Ovary (tissue), 9 donors: Measurements from ENCODE around the gene INTS3. TPM values are rescaled to one million over a fixed set of nuclear protein-coding genes. Genes with fewer than 3 reads are reported as not detected.

Experiments used
- DNase-seq, 5 donors: peaks; one replicate each; pipeline ENCODE4 v3.0.0-alpha.2; 2019 to 2020
- H3K27ac ChIP-seq, 2 donors: fragments of 200-600 bp; one replicate each; pipeline versions ENCODE4 v1.5.1 to v1.8.0; 2019 to 2022
- H3K27me3 ChIP-seq: fragments of 200-600 bp; one replicate; pipeline ENCODE4 v1.8.0; 2022
- H3K36me3 ChIP-seq: fragments of 200-600 bp; sonication (generic); one replicate; pipeline ENCODE4 v1.5.1; 2019
- H3K4me1 ChIP-seq: one replicate; pipeline ENCODE4 v1.8.1; 2013; ENCODE audit warnings: mild to moderate bottlenecking, moderate library complexity; ENCODE audit not compliant: insufficient read depth
- H3K4me3 ChIP-seq: fragments of 200-600 bp; sonication (generic); one replicate; pipeline ENCODE4 v1.5.1; 2017
- H3K9me3 ChIP-seq, 2 donors: fragments of 200-600 bp in 1 of 2; sonication (generic) in 1 of 2; one replicate each; pipeline versions ENCODE4 v1.5.1 to v1.8.1; 2013 to 2019; ENCODE audit warnings: mild to moderate bottlenecking in 1 of 2, moderate library complexity in 1 of 2
- CTCF ChIP-seq, 3 donors: fragments of 450-650 bp in 2 of 3; fragments of 200-600 bp in 1 of 3; IDR thresholded peaks; one replicate each; pipeline versions ENCODE4 v1.5.1 to v1.8.0; 2016 to 2022; ENCODE audit warnings: antibody characterized with exemption in 3 of 3, mild to moderate bottlenecking in 1 of 3
- EP300 ChIP-seq: sonication (generic); formaldehyde crosslinking; IDR thresholded peaks from one replicate; pipeline ENCODE4 v1.6.1; 2017; ENCODE audit warnings: antibody characterized with exemption
- POLR2A ChIP-seq: fragments of 450-650 bp; IDR thresholded peaks from one replicate; pipeline ENCODE4 v1.6.1; 2017; ENCODE audit warnings: antibody characterized with exemption, mild to moderate bottlenecking, moderate library complexity
- WGBS, 3 donors: extraction: QIAGEN DNeasy Blood & Tissue Kit in 1 of 3; methylation state at CpG; one replicate each; pipeline versions ENCODE4 v1.1.5 to v1.1.7; 2013 to 2017; 5-methylcytosine and 5-hydroxymethylcytosine counted together
- intact Hi-C, 4 donors: fragments of 100-400 bp; cut with DNase I; formaldehyde crosslinking; loops; one replicate each; pipeline versions ENCODE4 v1.11.0 to v1.15.1; 2022 to 2023
- polyA plus RNA-seq, 2 donors: library from polyadenylated mRNA; stranded (reverse); fragments of 200-250 nt in 1 of 2; fragments of 350-450 nt in 1 of 2; fragmentation: Illumina TruSeq in 1 of 2; extraction: RNeasy Lipid Tissue Mini Kit (QIAGEN cat#74804) in 1 of 2; gene quantifications; one replicate each; pipeline ENCODE4 v1.2.3, GENCODE V29; 2013 to 2014
- total RNA-seq, 7 donors: library from RNA; depleted of rRNA in 2 of 7; stranded (reverse); fragments of >200 nt in 2 of 7; fragmentation: NEBNext Ultra II Directional in 3 of 7; extraction: Animal tissue kit (Norgen Biotek cat#: 25700) in 3 of 7; gene quantifications; one replicate each; pipeline versions ENCODE4 v1.1.0 to v1.2.4, GENCODE V29; 2016 to 2023
- donor health status: DM: no; HTN: no; CAD: no; lungs with moderate emphysema.
- donor health status: DM: no; HTN: no; CAD: no.
- donor health status: Bipolar disorder and iron deficiency.
- donor health status: DM: yes; HTN: yes; CAD: no.
- donor health status: DM: no; HTN: no; CAD: no.
- donor health status: DM: yes; HTN: yes; CAD: no.

INTS3 gene
- total and polyA plus RNA-seq, 9 donors, result 41.6 to 74.4 (median 56.2) TPM

- peak overlapping the region; percentile 25 for H3K4me3 ChIP-seq
- intact Hi-C loops, result loop anchor here in 3 of 4 donors (10.0 kb wide), 3 partner anchors 154 to 194 kb away; partner anchors contain the start of genes RAB13 (in 2 of the 3), CRTC2 (in 1 of the 3) and DENND4B (in 1 of the 3)
- peak; percentile 90 to 93 (median 92) for DNase-seq
- WGBS, 3 donors, result 0 to 4% (median 2%) methylated on average over 16 of the region's 16 CpGs
- H3K9me3 ChIP-seq, result no peaks in the 10 kb centered on the region
- H3K27me3 ChIP-seq, result no peaks in the 10 kb centered on the region
- TF ChIP-seq CTCF (IDR thresholded peaks at IDR 0.05), result no peak
- TF ChIP-seq EP300, result peak; percentile 79
- peak; percentile 83 for TF ChIP-seq POLR2A
- no peaks in the 10 kb centered on the region for H3K4me1 ChIP-seq
- peak overlapping the region; percentile 89 to 98 for H3K27ac ChIP-seq
- H3K36me3 ChIP-seq, result no peaks in the 10 kb centered on the region
Observed at GRCh38 chr1:153790313-153790965, 62.6 kb downstream of the INTS3 start.

GRCh38 chr1:153790966-153791647 is 63.3 kb downstream of the INTS3 start:
- TF ChIP-seq POLR2A, result no peak
- TF ChIP-seq CTCF (IDR thresholded peaks at IDR 0.05), result no peak
- TF ChIP-seq EP300, result no peak
- no peaks in the 10 kb centered on the region for H3K9me3 ChIP-seq
- peak overlapping the region; percentile 25 for H3K4me3 ChIP-seq
- WGBS, 3 donors, result 56 to 62% (median 60%) methylated on average over 9 of the region's 9 CpGs
- DNase-seq, result no peak
- H3K27me3 ChIP-seq, result no peaks in the 10 kb centered on the region
- no peaks in the 10 kb centered on the region for H3K4me1 ChIP-seq
- H3K27ac ChIP-seq, result peak overlapping the region; percentile 89 to 98
- H3K36me3 ChIP-seq, result no peaks in the 10 kb centered on the region
- intact Hi-C loops, result loop anchor here in 3 of 4 donors (10.0 kb wide), 3 partner anchors 154 to 194 kb away; partner anchors contain the start of genes RAB13 (in 2 of the 3), CRTC2 (in 1 of the 3) and DENND4B (in 1 of the 3)

- H3K27ac ChIP-seq, result no peak overlapping the region
- H3K4me1 ChIP-seq, result no peaks in the 10 kb centered on the region
- 86 to 88% (median 87%) methylated on average over 16 of the region's 16 CpGs for WGBS, 3 donors
- no peaks in the 10 kb centered on the region for H3K9me3 ChIP-seq
- TF ChIP-seq CTCF (IDR thresholded peaks at IDR 0.05), result no peak
- TF ChIP-seq EP300, result no peak
- no peak for TF ChIP-seq POLR2A
- no peaks in the 10 kb centered on the region for H3K36me3 ChIP-seq
- intact Hi-C loops, result loop anchor here in 3 of 4 donors (10.0 kb wide), 3 partner anchors 153 to 193 kb away; partner anchors contain the start of genes RAB13 (in 2 of the 3), CRTC2 (in 1 of the 3) and DENND4B (in 1 of the 3)
- no peaks in the 10 kb centered on the region for H3K27me3 ChIP-seq
- H3K4me3 ChIP-seq, result no peak overlapping the region
- DNase-seq, result peak in 1 of 5 donors; percentile 15
Observed at GRCh38 chr1:153791648-153792253, 63.9 kb downstream of the INTS3 start.

GRCh38 chr1:153792631-153793041 is 64.8 kb downstream of the INTS3 start:
- Histone ChIP-seq H3K27me3 (no peaks in the 10 kb centered on the region), H3K4me1 (no peaks in the 10 kb centered on the region), H3K9me3 (no peaks in the 10 kb centered on the region), H3K4me3 (no peak overlapping the region), H3K36me3 (no peaks in the 10 kb centered on the region), H3K27ac (no peak overlapping the region)
- peak in 3 of 5 donors; percentile 12 to 46 (median 16) for DNase-seq
- intact Hi-C loops, result loop anchor here in 3 of 4 donors (10.0 kb wide), 3 partner anchors 152 to 192 kb away; partner anchors contain the start of genes RAB13 (in 2 of the 3), CRTC2 (in 1 of the 3) and DENND4B (in 1 of the 3)
- TF ChIP-seq CTCF (IDR thresholded peaks at IDR 0.05), result no peak
- TF ChIP-seq EP300, result no peak
- no peak for TF ChIP-seq POLR2A
- 88 to 92% (median 91%) methylated on average over 11 of the region's 11 CpGs for WGBS, 3 donors
